ENCODE measurements around the gene SMARCB1.

GRCh38 chr22:23774922-23775436 is 11.8 kb upstream of the SMARCB1 start:
- TF ChIP-seq CTCF (IDR thresholded peaks at IDR 0.05; ENCODE audit: insufficient read depth, low read length, poor library complexity, severe bottlenecking) (no peak), EZH2phosphoT487 (conservative IDR thresholded peaks at IDR 0.05; ENCODE audit: low read length) (no peak)

Measured in SU-DHL-6 (cell line).